Measurements from ENCODE around the gene WASL. TPM values are rescaled to one million over a fixed set of nuclear protein-coding genes. Genes with fewer than 3 reads are reported as not detected.

Gene WASL
- total RNA-seq, 1 donor from 2014 or later, result 36.0 TPM

GRCh38 chr7:123792547-123792946, 43.7 kb upstream of the WASL start:
- H3K27ac ChIP-seq (ENCODE audit: low read depth, low read length), result no peak overlapping the region
- TF ChIP-seq EZH2 (IDR thresholded peaks at IDR 0.05; ENCODE audit: insufficient read depth, low read length), result no peak
- no peak for TF ChIP-seq CTCF (IDR thresholded peaks at IDR 0.05; ENCODE audit: insufficient read depth, low read depth, low read length)
- Mint-ChIP-seq H3K9me3 (ENCODE audit: unreplicated experiment) (peaks cover 2% of the 10 kb centered on the region), H3K36me3 (ENCODE audit: low read depth, unreplicated experiment) (no peaks in the 10 kb centered on the region), H3K27me3 (ENCODE audit: low read depth, unreplicated experiment) (no peaks in the 10 kb centered on the region), H3K4me3 (ENCODE audit: unreplicated experiment) (no peak overlapping the region), H3K27ac (ENCODE audit: unreplicated experiment) (no peak overlapping the region), H3K4me1 (ENCODE audit: low read depth, unreplicated experiment) (peaks cover 4% of the 10 kb centered on the region)
- no peaks in the 10 kb centered on the region for H4K20me1 ChIP-seq (ENCODE audit: insufficient read depth, low read length)
- no peak for FAIRE-seq
- H3K4me2 ChIP-seq (ENCODE audit: low read length), result no peak overlapping the region
- H3K4me1 ChIP-seq (ENCODE audit: insufficient read depth, low read length), result no peaks in the 10 kb centered on the region
- no peak overlapping the region for H2AFZ ChIP-seq (ENCODE audit: low read depth, low read length)
- H3K4me3 ChIP-seq (ENCODE audit: insufficient read depth, low read depth, low read length), result no peak overlapping the region
- H3K9ac ChIP-seq (ENCODE audit: low read length), result no peak overlapping the region
- no peak for DNase-seq (ENCODE audit: low read depth)
- H3K9me3 ChIP-seq (ENCODE audit: insufficient read depth, low read depth, low read length), result no peaks in the 10 kb centered on the region
- no peaks in the 10 kb centered on the region for H3K27me3 ChIP-seq (ENCODE audit: insufficient read depth, low read length)
- H3K79me2 ChIP-seq (ENCODE audit: insufficient read depth, low read length), result no peaks in the 10 kb centered on the region
- H3K36me3 ChIP-seq (ENCODE audit: insufficient read depth, low read length), result no peaks in the 10 kb centered on the region

DNA sequence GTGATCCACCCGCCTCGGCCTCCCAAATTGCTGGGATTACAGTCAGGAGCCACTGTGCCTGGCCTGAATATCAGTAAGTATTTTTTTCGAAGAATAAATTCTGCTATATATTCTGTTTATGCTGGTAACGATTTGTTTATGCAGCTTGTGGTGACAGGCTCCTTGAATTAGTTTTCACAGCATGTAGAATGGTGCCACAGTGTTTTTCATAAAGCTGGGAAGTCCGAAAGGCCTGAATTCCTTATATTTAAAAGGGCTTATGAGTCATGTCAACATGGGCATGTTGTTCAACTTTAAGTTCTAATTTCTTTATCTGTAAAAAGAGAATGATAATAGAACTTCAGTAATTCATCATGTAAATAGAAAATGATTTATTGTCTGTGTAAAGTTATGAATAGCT, 42.2 kb upstream of the WASL start:
- no peaks in the 10 kb centered on the region for H3K27me3 Mint-ChIP-seq (ENCODE audit: low read depth, unreplicated experiment)
- Histone ChIP-seq H3K4me3 (ENCODE audit: insufficient read depth, low read depth, low read length) (no peak overlapping the region), H3K79me2 (ENCODE audit: insufficient read depth, low read length) (no peaks in the 10 kb centered on the region), H3K9me3 (ENCODE audit: insufficient read depth, low read depth, low read length) (no peaks in the 10 kb centered on the region), H3K9ac (ENCODE audit: low read length) (no peak overlapping the region), H3K4me2 (ENCODE audit: low read length) (no peak overlapping the region), H3K4me1 (ENCODE audit: insufficient read depth, low read length) (no peaks in the 10 kb centered on the region), H4K20me1 (ENCODE audit: insufficient read depth, low read length) (no peaks in the 10 kb centered on the region), H2AFZ (ENCODE audit: low read depth, low read length) (no peak overlapping the region), H3K27me3 (ENCODE audit: insufficient read depth, low read length) (peaks cover 2% of the 10 kb centered on the region), H3K27ac (ENCODE audit: low read depth, low read length) (no peak overlapping the region), H3K36me3 (ENCODE audit: insufficient read depth, low read length) (no peaks in the 10 kb centered on the region)
- no peaks in the 10 kb centered on the region for H3K36me3 Mint-ChIP-seq (ENCODE audit: low read depth, unreplicated experiment)
- FAIRE-seq (no peak), DNase-seq (ENCODE audit: low read depth) (no peak)
- H3K4me1 Mint-ChIP-seq (ENCODE audit: low read depth, unreplicated experiment), result peaks cover 5% of the 10 kb centered on the region
- no peak overlapping the region for H3K4me3 Mint-ChIP-seq (ENCODE audit: unreplicated experiment)
- peaks cover 2% of the 10 kb centered on the region for H3K9me3 Mint-ChIP-seq (ENCODE audit: unreplicated experiment)
- TF ChIP-seq EZH2 (IDR thresholded peaks at IDR 0.05; ENCODE audit: insufficient read depth, low read length), result no peak
- TF ChIP-seq CTCF (IDR thresholded peaks at IDR 0.05; ENCODE audit: insufficient read depth, low read depth, low read length), result no peak
- H3K27ac Mint-ChIP-seq (ENCODE audit: unreplicated experiment), result no peak overlapping the region

DNA sequence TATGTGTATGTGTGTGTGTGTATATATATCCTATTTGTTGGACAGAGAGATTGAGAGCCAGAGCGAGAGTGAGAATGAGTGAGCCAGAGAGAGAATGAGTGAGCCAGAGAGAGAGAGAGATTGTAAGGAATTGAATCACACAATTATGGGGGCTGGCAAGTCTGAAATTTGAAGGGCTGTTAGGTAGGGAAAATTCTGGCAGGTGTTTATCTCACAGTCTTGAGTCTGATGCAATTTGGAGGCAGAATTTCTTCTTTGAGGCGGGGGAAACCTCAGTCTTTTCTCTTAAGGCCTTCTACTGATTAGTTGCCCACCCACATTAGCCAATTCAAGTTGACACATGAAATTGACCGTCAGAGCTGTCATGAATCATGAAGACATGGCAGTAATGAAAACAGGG, 41.0 kb upstream of the WASL start:
- Histone ChIP-seq H3K9me3 (ENCODE audit: insufficient read depth, low read depth, low read length) (no peaks in the 10 kb centered on the region), H3K4me2 (ENCODE audit: low read length) (no peak overlapping the region), H3K27ac (ENCODE audit: low read depth, low read length) (no peak overlapping the region), H2AFZ (ENCODE audit: low read depth, low read length) (no peak overlapping the region), H3K4me3 (ENCODE audit: insufficient read depth, low read depth, low read length) (no peak overlapping the region), H3K27me3 (ENCODE audit: insufficient read depth, low read length) (peaks cover 2% of the 10 kb centered on the region), H3K4me1 (ENCODE audit: insufficient read depth, low read length) (no peaks in the 10 kb centered on the region), H3K9ac (ENCODE audit: low read length) (no peak overlapping the region), H3K36me3 (ENCODE audit: insufficient read depth, low read length) (no peaks in the 10 kb centered on the region), H3K79me2 (ENCODE audit: insufficient read depth, low read length) (no peaks in the 10 kb centered on the region), H4K20me1 (ENCODE audit: insufficient read depth, low read length) (no peaks in the 10 kb centered on the region)
- Mint-ChIP-seq H3K27ac (ENCODE audit: unreplicated experiment) (no peak overlapping the region), H3K27me3 (ENCODE audit: low read depth, unreplicated experiment) (no peaks in the 10 kb centered on the region), H3K4me3 (ENCODE audit: unreplicated experiment) (no peak overlapping the region), H3K36me3 (ENCODE audit: low read depth, unreplicated experiment) (no peaks in the 10 kb centered on the region), H3K9me3 (ENCODE audit: unreplicated experiment) (peaks cover 2% of the 10 kb centered on the region), H3K4me1 (ENCODE audit: low read depth, unreplicated experiment) (peaks cover 5% of the 10 kb centered on the region)
- no peak for TF ChIP-seq EZH2 (IDR thresholded peaks at IDR 0.05; ENCODE audit: insufficient read depth, low read length)
- TF ChIP-seq CTCF (IDR thresholded peaks at IDR 0.05; ENCODE audit: insufficient read depth, low read depth, low read length), result no peak
- no peak for FAIRE-seq
- no peak for DNase-seq (ENCODE audit: low read depth)

Data from astrocyte (in vitro differentiated cells and primary cell).